Tongue (tissue), 2 donors: Measurements from ENCODE around the gene RAPH1. TPM values are rescaled to one million over a fixed set of nuclear protein-coding genes. Genes with fewer than 3 reads are reported as not detected.

ENCODE experiments used
- DNase-seq: peaks from one replicate; pipeline ENCODE4 v3.0.0-alpha.2; 2015
- total RNA-seq: library from RNA; depleted of rRNA; stranded (reverse); fragments of >200 nt; gene quantifications from one replicate; pipeline ENCODE4 v1.2.3, GENCODE V29; 2014

The RAPH1 gene, protein sequence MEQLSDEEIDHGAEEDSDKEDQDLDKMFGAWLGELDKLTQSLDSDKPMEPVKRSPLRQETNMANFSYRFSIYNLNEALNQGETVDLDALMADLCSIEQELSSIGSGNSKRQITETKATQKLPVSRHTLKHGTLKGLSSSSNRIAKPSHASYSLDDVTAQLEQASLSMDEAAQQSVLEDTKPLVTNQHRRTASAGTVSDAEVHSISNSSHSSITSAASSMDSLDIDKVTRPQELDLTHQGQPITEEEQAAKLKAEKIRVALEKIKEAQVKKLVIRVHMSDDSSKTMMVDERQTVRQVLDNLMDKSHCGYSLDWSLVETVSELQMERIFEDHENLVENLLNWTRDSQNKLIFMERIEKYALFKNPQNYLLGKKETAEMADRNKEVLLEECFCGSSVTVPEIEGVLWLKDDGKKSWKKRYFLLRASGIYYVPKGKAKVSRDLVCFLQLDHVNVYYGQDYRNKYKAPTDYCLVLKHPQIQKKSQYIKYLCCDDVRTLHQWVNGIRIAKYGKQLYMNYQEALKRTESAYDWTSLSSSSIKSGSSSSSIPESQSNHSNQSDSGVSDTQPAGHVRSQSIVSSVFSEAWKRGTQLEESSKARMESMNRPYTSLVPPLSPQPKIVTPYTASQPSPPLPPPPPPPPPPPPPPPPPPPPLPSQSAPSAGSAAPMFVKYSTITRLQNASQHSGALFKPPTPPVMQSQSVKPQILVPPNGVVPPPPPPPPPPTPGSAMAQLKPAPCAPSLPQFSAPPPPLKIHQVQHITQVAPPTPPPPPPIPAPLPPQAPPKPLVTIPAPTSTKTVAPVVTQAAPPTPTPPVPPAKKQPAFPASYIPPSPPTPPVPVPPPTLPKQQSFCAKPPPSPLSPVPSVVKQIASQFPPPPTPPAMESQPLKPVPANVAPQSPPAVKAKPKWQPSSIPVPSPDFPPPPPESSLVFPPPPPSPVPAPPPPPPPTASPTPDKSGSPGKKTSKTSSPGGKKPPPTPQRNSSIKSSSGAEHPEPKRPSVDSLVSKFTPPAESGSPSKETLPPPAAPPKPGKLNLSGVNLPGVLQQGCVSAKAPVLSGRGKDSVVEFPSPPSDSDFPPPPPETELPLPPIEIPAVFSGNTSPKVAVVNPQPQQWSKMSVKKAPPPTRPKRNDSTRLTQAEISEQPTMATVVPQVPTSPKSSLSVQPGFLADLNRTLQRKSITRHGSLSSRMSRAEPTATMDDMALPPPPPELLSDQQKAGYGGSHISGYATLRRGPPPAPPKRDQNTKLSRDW
- total RNA-seq: 77.4 TPM

DNA sequence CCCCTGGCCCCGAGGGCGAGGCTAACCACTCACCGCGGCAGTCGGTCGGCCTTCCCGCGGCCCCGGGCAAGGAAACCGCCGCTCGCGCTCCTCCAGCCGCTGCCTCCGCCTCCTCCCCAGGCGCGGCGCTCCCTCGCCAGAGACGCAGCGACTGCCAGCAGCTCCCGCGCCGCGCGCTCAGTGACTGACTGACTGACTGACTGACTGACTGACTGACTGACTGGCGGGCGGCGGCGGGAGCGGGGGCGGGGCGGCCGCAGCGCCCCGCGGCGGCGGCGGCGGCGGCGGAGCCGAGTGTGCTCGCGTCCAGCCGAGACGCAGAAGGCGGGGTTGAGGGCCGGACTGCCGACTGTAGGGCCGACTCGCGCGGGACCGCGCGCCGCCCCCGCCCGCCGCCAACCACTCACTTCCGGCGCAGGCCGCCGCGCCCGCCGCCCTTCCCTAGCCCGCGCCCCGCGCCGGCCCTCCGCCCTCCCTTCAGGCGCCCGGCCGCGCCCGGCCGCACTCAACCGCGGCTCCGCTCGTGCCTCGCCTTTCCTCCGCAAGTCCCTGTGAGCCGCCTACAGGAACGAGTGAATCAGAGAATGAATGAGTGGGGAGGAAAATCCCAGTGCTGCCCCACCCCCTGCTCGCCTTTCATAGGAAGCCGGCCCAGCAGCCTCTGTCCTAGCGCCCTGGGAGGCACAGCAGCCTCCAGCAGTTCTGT, at the start of gene RAPH1:
Gene RAPH1, minus strand, starts transcription at position 224 of the 706 bp plus-strand sequence. CDS start 39,948 bp downstream, outside the sequence.
- DNase-seq: peak; percentile 91

DNA sequence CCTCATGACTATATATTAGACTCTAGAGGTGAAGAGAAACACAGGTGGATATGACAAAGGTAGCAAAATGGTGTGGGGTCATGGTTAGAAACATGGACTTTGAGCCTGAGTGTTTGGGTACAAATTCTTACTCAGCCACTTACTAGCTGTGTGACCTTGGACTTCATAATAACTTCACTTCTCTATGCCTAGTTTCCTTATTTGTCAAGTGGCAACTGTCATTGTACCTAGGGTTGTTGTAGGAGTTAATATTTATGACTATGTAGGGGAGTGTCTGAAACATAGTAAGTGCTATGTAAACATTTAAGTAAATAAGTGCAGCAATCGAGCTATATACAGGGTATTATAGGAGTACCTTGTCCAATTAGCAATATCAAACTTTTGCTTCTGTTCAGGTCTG, 49.7 kb upstream of the RAPH1 start:
- no peak for DNase-seq

DNA sequence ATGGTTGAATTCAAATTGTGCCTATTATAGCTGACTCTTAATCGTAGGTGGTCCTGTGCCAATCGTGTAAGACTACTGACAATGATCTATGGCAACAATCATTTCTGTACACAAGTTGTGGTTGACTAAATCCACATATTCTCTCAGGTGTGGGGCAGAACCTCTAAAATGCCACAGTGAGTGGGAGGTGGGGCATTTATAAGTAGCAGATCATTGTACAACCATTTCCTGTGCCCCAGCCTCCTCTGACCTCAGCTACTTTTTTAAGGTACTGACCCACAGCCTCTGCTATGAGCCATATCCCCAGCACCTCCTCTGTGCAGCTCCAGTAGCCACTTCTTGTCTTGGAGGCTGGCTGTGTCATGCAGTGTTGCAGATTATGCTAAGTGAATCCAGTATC, 48.6 kb upstream of the RAPH1 start:
- peak; percentile 48 for DNase-seq

DNA sequence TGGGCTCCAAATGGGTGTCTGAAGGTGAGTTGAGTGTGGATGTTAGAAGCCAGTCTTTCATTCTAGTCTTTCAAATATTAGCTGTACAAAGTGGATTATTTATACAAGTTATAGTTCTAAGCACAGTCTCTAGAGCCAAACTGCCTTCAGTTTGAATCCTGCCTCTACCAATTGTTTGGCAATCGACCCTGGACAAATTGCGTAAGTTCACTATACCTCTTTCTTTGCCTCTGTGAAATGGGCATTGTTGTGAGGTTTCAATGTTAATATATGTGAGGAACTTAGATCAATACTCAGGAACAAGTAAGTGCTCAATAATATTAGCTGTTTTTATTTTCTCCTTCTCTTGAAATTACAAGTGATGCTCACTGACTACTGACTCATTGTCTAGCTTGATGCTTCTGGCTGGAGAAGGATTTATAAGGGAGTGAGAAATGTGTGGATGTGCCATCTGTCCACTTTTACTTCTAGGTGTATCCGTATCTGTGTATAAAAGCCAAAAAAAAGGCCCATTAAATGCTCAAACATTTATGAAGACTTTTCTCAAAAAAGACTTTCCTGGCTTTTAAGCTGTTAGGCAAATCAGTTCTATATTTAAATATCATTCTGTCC, 48.1 kb upstream of the RAPH1 start:
- DNase-seq: no peak

DNA sequence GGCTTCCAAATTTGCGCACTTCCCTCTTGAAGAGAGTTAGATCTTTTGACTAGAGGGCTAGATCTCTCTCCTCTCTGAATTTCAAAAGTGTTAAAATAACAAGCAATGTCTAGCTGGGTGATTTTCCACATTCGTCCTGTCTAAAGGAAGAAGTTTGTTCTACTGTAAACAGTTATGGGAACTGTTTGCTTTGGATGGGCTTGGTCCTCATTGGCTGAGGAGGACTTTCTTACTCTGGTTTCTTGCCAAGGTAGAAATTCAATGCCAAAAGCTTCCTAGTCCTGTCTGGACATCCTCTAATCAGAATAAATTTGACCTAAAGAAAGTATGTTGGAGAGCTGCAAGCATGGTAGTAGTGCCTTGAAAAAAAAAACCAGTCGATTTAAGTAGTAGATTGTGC, 47.4 kb upstream of the RAPH1 start:
- DNase-seq: peak; percentile 79

DNA sequence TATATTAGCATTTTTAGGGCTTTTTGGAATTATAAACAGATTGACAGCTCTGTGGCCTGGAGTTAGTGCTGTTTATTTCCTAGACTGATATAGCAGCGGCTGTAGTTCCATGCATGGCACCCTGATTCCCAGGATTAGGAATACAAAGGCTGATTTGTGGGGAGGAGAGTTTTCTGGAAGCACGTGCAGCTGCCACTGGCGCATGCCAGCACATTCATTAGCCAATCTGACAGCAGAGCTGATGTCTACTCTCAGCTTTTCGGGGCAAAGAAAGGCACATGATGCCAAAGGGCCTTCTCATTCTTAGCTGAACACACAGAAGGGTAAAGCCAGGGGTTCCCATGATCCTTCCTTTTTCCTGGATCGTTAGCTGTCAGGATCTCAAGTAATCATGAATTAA, 45.7 kb upstream of the RAPH1 start:
- DNase-seq: peak; percentile 83

DNA sequence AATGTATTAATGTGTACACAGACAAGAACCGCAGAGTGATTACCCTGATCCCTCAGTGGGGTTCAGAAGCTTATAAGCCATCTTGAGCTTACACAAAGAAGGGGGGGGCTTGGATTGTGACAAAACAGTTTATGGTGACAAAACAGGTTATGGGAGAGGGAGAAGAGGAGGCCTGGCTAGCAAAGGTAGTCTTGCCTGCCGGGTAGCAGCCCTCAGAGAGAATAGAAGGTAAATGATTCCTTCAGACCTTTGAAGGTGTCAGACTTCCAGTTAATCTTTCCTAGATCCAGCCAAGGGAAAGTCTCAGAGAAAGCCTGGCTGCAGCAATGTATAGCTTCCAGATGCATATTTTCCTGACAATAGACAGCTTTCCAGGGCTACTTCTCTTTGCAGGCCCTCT, 44.6 kb upstream of the RAPH1 start:
- no peak for DNase-seq

DNA sequence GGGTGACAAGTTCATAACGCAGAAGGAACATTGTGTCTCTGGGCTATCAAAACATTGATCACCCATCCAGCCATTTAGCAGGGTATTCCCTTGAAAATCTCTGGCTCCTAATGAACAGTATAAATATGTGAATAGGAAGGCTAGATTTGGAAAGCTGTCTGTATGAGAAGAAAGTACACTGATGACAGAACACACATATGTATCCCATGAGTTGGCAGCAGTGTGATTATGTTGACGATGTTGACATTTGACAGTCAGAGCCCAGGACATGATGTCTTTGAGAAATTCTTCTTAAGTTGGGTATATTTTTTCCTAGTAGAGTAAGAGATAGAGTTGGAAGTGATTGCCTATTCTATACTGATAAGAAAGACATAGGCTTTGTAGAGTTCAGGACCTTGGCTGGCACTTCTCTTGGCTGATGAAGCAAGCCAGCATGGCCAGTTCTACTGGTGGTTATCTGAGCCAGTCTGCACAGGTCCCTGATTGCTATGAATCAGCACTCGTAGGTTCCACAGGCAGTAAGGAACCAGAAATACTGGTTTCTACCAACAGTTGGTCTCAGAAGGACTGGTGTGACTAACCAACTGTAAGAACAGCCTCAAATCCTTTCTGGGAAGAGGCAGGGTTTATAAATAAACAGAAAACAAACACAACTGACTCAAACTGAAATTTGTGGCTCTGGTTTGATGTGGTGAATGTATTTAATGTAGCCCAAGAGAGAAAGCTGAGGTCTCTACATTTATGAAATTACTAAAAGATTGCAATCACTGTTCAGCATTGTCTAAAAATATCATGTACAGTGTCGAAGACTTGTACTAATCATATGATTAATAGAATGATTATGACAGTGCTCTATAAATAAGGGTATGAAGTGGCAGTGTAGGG, 43.9 kb upstream of the RAPH1 start:
- peak; percentile 52 for DNase-seq

DNA sequence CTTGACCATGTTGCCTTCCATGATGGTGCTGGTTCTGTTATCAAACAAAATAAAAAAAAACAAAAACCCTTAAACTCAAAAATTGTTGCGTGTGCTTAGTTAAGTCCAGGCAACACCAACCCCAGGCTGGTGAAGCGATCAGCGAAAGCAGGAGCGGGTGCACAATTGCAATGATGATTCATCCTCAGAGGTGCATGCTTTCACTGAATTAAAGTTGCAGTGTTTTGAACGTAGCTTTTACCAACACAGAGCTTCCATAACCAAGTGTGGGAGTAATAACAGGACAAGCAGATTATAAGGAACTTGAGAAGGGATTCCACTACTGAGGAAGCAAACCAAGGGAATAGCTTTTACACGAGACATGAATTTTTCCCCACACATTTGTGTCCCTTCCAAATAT, 39.7 kb upstream of the RAPH1 start:
- no peak for DNase-seq

DNA sequence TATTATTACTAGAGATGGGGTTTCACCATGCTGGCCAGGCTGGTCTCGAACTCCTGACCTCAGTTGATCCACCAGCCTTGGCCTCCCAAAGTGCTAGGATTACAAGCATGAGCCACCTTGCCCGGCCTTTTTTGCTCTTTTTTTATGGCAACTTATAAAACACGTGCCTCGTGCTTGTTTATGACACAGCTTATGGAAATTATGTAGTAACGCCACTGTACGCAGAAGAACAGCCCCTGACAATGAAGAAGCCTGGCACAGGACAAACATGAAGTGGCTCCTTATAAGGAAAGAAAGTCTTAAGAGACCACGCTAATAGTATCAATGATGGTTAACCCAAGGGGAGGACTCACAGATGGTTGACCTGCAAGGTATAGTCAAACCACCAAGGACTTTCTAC, 37.2 kb upstream of the RAPH1 start:
- DNase-seq: no peak

DNA sequence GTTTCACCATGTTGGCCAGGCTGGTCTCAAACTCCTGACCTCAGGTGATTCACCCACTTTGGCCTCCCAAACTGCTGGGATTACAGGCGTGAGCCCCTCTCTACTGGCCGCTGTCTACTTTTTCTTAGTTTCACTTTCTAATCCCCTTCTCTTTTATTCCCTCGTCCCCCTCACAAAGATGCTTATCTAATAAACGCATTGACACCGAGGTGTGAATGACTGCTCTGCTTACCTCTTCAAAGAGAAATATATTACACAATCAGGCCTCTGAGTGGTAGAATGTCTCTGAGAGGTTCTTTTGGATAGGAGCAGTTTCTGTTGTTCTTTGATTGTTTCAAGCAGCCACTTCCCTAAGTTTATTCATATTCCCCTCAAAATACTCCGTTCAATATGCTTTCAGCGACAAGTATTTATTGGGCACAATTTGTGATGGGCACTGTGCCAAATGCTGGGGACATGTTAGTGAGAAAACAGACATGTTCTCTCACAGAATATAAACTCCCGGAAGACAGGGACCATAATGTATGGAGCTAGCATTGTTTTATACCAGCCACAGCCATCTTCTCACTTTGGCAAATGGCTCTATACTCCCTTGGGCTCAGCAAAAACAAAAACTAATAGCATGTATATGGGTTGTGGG, 34.7 kb upstream of the RAPH1 start:
- no peak for DNase-seq

DNA sequence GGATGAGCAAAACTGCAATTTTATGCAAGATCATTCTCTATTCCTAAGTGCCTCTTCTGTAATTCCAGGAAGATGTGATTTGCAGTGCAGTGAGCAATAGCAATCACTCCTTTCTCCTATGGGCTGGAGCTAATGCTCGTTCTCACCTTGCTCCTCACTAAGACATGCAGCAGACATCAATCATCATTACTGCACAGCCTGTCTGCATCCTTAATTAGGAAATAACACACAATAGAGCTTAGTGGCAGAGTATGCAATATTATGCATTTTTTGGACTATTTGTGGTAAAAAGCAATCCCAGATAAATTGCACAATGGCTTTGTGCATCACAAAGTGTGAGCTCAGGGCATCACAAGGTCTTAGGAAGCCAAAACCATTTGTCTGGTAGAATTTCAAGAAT, 32.6 kb upstream of the RAPH1 start:
- DNase-seq: no peak

DNA sequence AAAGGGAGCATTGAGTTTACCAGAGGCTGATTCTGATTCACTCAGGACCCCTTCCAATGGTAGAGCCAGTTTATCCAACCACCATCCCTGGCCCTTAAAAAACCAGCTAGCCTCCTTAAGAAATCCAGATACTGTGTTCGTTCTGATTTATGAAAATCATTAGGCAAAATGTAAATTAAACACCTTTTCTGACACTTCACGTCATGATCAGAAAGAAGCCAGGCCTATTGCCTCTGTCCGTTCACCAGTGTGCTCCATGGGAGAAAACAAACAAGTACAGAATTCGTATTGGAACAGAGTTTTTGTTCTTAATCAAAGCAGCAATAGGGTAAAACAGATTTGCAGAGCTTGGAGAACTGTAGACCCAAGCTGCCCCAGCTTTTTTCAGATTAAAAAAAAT, 31.1 kb upstream of the RAPH1 start:
- no peak for DNase-seq

DNA sequence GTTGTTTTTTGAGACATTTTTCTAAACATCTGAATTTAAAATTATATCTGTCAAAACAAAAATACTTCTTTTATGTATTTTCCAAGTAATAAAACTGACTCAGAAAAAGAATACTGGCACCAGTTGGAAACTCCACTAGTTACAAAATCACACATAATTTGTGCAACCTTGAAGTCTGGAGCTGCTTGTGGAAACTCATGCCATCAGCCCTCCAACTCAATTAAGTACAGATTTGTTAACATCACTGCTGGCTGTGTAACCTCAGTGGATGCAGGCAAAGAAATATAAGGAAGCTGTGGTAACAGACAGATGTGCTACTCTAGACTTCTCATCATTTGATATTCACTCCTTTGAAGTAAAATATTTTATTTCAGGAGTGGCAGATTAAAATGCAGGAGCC, 30.0 kb upstream of the RAPH1 start:
- DNase-seq: no peak

DNA sequence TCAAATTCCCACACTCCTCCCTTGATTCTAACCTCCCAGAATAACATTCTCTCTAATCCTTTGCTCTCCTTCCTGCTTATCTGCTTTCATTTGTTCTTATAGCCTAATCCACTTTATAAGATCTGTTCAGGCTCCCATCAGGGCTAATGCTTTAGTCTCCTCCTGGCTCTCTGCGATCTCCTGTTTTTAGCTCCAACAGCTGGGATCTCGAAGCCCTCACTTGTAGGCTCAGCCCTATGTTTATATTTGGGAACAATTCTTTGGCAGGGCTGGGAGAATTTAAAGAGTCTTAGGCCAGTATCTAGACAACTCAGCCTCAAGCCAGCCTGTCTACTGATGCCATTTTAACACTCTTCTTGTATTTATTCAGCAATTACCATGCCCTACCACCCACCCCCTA, 27.2 kb upstream of the RAPH1 start:
- peak; percentile 94 for DNase-seq

DNA sequence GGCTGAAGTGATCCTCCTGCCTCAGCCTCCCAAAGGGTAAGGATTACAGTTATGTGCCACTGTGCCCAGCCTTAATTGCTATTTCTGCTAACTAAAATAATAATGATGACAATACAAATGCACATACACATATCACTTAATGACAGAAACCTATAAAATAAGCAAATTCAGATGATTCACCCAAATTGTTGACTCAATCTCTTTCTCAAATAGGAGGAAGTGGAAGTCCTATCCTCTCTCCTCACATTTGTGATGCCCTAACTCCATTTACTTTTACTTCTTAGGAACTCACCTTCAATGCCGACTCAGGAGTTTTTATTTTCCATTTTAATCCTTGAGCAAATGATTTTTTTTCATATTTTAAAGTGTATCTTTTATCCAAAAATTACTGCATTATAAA, 24.5 kb upstream of the RAPH1 start:
- DNase-seq: no peak

DNA sequence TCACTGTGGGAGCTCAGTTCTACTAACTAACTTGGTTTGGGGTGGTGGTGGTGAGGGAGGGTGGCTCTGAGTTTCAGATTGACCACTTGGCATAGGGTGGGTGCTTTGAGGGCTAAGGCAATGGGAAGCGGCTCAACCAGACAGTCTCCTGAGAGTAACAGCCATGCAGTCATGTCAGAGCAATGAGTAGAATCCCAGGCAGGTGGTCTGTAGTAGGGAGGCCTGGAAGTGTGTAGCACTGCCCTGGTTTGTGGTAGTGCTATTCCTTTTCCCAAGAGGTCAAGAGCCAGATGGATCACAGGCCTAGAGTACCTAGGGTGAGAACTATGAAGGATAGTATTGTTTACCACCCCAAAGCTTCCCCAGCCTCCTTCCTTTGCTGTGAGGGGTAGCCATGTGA, 18.7 kb upstream of the RAPH1 start:
- DNase-seq: no peak

DNA sequence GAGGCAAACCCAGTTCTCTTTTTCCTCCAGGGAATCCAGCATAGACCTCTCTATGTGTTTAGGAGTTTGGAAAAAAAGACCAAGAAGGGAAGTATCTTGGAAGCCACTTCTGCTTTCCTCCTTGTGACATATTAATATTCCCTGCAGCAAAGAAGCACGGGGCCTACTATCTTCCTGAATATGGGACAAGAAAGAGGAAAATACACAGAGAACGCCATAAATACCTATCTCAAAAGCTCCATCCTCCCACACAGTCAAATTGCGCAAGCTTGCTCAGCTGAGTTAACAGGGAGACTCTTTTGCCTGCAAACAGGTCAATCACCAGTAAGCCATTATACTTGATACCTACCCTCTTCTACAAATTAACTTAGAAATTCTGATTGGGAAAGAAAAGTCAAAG, 16.7 kb upstream of the RAPH1 start:
- DNase-seq: no peak

DNA sequence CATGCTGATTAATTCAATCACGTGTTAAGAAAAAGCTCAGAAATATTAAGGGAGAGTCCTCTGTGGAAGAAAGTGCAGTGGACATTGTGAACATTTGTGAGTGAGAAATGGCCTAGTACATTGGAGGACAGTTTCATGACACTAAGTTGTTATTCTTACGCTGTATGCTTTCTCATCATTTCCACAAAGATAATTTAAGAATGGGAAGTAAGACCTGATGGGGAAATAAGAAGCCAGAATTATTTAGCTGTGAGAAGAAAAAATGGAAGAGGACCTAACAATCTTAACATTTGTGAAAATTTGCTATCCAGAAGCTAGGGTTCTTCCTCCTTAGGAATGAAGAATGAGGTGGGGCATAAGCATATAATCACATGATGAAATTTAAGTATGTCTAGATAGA, 15.2 kb upstream of the RAPH1 start:
- DNase-seq: no peak

DNA sequence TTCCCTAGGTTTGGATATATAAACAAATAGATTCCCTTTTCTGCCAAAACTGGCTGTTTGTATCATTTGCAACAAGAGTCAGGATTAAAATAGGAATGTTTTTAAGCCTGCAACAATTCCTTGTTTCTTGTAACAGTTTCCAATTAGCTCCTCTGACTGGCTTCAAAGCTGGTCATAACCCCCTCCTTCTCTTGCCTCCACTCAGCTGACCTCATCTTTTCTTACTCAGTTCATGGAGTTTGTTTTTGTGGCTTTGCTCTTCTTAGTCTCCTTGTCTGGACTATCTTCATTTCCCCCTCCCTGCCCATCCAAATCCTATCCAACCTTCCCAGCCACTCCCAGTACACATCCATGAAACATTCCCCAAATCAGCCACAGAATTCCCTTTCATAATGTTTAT, 14.3 kb upstream of the RAPH1 start:
- no peak for DNase-seq
